Measurements from ENCODE around the gene USH2A.

USH2A gene

GRCh38 chr1:215739025-215739424 is 684.2 kb downstream of the USH2A start:
- H3K79me2 ChIP-seq (ENCODE audit: low read length) = no peaks in the 10 kb centered on the region

GRCh38 chr1:215731699-215732098 is 691.5 kb downstream of the USH2A start:
- H3K4me1 ChIP-seq (ENCODE audit: low read length) = no peaks in the 10 kb centered on the region
- no peaks in the 10 kb centered on the region for H4K20me1 ChIP-seq (ENCODE audit: insufficient read depth, low read length)
- no peaks in the 10 kb centered on the region for H3K9me3 ChIP-seq (replicated peaks; ENCODE audit: insufficient read depth, low read length)
- TF ChIP-seq CTCF (IDR thresholded peaks at IDR 0.05; ENCODE audit: low read length) (no peak), EZH2 (optimal IDR thresholded peaks at IDR 0.05; ENCODE audit: low read depth, low read length) (no peak), EZH2phosphoT487 (IDR thresholded peaks at IDR 0.05; ENCODE audit: low read length) (no peak)
- no peaks in the 10 kb centered on the region for H3K36me3 ChIP-seq (replicated peaks; ENCODE audit: insufficient read depth, low read length)
- no peak overlapping the region for H3K27ac ChIP-seq (ENCODE audit: low read length)
- H3K79me2 ChIP-seq (ENCODE audit: low read length) = no peaks in the 10 kb centered on the region
- no peaks in the 10 kb centered on the region for H3K9me2 ChIP-seq (replicated peaks; ENCODE audit: insufficient read depth, low read length)
- H3K9ac ChIP-seq (ENCODE audit: low read length) = no peak overlapping the region
- no peak overlapping the region for H3K4me2 ChIP-seq (ENCODE audit: low read depth, low read length)
- no peaks in the 10 kb centered on the region for H3F3A ChIP-seq (ENCODE audit: insufficient read depth, low read length)
- H3K27me3 ChIP-seq (replicated peaks; ENCODE audit: insufficient read depth, low read length) = no peaks in the 10 kb centered on the region
- no peak overlapping the region for H3K4me3 ChIP-seq (ENCODE audit: low read length)
- no peak overlapping the region for H2AFZ ChIP-seq (ENCODE audit: low read length)
- no peak for DNase-seq

More at GRCh38 chr1:215739025-215739424, 684.2 kb downstream of the USH2A start:
- Histone ChIP-seq H3K9ac (ENCODE audit: low read length) (no peak overlapping the region), H2AFZ (ENCODE audit: low read length) (no peak overlapping the region), H3K4me2 (ENCODE audit: low read depth, low read length) (no peak overlapping the region), H3K4me1 (ENCODE audit: low read length) (no peaks in the 10 kb centered on the region), H3F3A (ENCODE audit: insufficient read depth, low read length) (no peaks in the 10 kb centered on the region), H3K4me3 (ENCODE audit: low read length) (no peak overlapping the region), H3K9me2 (replicated peaks; ENCODE audit: insufficient read depth, low read length) (no peaks in the 10 kb centered on the region), H3K9me3 (replicated peaks; ENCODE audit: insufficient read depth, low read length) (no peaks in the 10 kb centered on the region), H3K27ac (ENCODE audit: low read length) (no peak overlapping the region), H4K20me1 (ENCODE audit: insufficient read depth, low read length) (no peaks in the 10 kb centered on the region), H3K27me3 (replicated peaks; ENCODE audit: insufficient read depth, low read length) (no peaks in the 10 kb centered on the region), H3K36me3 (replicated peaks; ENCODE audit: insufficient read depth, low read length) (no peaks in the 10 kb centered on the region)
- no peak for DNase-seq
- no peak for TF ChIP-seq EZH2phosphoT487 (IDR thresholded peaks at IDR 0.05; ENCODE audit: low read length)
- no peak for TF ChIP-seq EZH2 (optimal IDR thresholded peaks at IDR 0.05; ENCODE audit: low read depth, low read length)

GRCh38 chr1:215730600-215730999 is 692.6 kb downstream of the USH2A start:
- Histone ChIP-seq H2AFZ (ENCODE audit: low read length) (no peak overlapping the region), H3K9me3 (replicated peaks; ENCODE audit: insufficient read depth, low read length) (no peaks in the 10 kb centered on the region), H3K27me3 (replicated peaks; ENCODE audit: insufficient read depth, low read length) (no peaks in the 10 kb centered on the region), H3F3A (ENCODE audit: insufficient read depth, low read length) (no peaks in the 10 kb centered on the region), H3K9ac (ENCODE audit: low read length) (no peak overlapping the region), H3K4me3 (ENCODE audit: low read length) (no peak overlapping the region), H3K4me2 (ENCODE audit: low read depth, low read length) (no peak overlapping the region), H3K4me1 (ENCODE audit: low read length) (no peaks in the 10 kb centered on the region), H3K36me3 (replicated peaks; ENCODE audit: insufficient read depth, low read length) (no peaks in the 10 kb centered on the region), H3K27ac (ENCODE audit: low read length) (no peak overlapping the region), H3K9me2 (replicated peaks; ENCODE audit: insufficient read depth, low read length) (no peaks in the 10 kb centered on the region), H4K20me1 (ENCODE audit: insufficient read depth, low read length) (no peaks in the 10 kb centered on the region), H3K79me2 (ENCODE audit: low read length) (no peaks in the 10 kb centered on the region)
- no peak for DNase-seq
- TF ChIP-seq EZH2phosphoT487 (IDR thresholded peaks at IDR 0.05; ENCODE audit: low read length) = no peak
- no peak for TF ChIP-seq CTCF (IDR thresholded peaks at IDR 0.05; ENCODE audit: low read length)

- no peaks in the 10 kb centered on the region for H3K36me3 ChIP-seq (replicated peaks; ENCODE audit: insufficient read depth, low read length)
- no peaks in the 10 kb centered on the region for H4K20me1 ChIP-seq (ENCODE audit: insufficient read depth, low read length)
- H3F3A ChIP-seq (ENCODE audit: insufficient read depth, low read length) = no peaks in the 10 kb centered on the region
- no peak overlapping the region for H2AFZ ChIP-seq (ENCODE audit: low read length)
- no peaks in the 10 kb centered on the region for H3K9me3 ChIP-seq (replicated peaks; ENCODE audit: insufficient read depth, low read length)
- no peak overlapping the region for H3K4me2 ChIP-seq (ENCODE audit: low read depth, low read length)
- H3K27ac ChIP-seq (ENCODE audit: low read length) = no peak overlapping the region
- no peaks in the 10 kb centered on the region for H3K79me2 ChIP-seq (ENCODE audit: low read length)
- H3K27me3 ChIP-seq (replicated peaks; ENCODE audit: insufficient read depth, low read length) = no peaks in the 10 kb centered on the region
- no peak for DNase-seq
- no peaks in the 10 kb centered on the region for H3K4me1 ChIP-seq (ENCODE audit: low read length)
- no peak overlapping the region for H3K4me3 ChIP-seq (ENCODE audit: low read length)
- H3K9me2 ChIP-seq (replicated peaks; ENCODE audit: insufficient read depth, low read length) = no peaks in the 10 kb centered on the region
- TF ChIP-seq EZH2phosphoT487 (IDR thresholded peaks at IDR 0.05; ENCODE audit: low read length) = no peak
- no peak for TF ChIP-seq EZH2 (optimal IDR thresholded peaks at IDR 0.05; ENCODE audit: low read depth, low read length)
- no peak for TF ChIP-seq CTCF (IDR thresholded peaks at IDR 0.05; ENCODE audit: low read length)
- no peak overlapping the region for H3K9ac ChIP-seq (ENCODE audit: low read length)
Measured at GRCh38 chr1:215728169-215728568, 695.1 kb downstream of the USH2A start.
